Measurements from ENCODE around the gene KCTD13.
A peak's percentile ranks its signal among the peaks of the same experiment; 100 is the strongest.
"Not testable (repeated sequence)": the region's sequence is repeated elsewhere in the genome, so short reads cannot be mapped to it uniquely, and the experiment has no call there.

Gene KCTD13

DNA sequence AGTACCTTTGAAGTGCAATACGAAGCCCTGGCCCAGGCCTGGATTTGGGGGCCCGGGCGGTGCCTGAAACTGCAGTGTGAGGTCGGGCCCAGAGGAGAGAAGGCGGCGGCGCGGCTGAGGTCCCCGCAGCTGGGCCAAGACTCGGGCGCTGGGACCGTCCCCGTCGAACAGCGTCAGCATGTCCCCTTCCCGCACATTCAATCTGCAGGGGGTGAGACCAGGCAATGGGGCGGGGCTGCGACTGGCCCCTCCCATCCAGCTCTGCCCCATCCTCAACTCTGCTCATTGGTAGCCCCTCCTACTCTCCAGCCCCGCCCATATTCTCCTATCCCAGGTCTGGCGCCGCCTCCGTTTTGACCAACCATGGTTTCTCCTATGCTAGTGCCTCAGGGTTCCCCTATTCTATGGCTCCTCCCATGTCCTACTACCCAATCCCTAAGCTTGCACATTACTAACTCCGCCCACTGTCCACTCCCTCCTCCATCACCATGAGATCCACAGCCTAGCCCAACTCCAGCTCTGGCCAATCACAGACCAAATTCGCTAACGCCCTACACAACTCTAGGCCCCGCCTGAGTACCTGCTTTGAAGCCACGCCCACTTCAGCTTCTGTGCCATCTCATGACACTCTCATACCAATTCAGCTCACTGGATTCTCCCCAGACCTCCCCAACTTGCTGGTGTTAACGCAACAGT, 48.6 kb downstream of the KCTD13 start:
- DNase-seq: peak; percentile 78

- DNase-seq: peak; percentile 75
Observed at GRCh38 chr16:29876594-29877249, 49.3 kb downstream of the KCTD13 start.

GRCh38 chr16:29876217-29876593, 49.8 kb downstream of the KCTD13 start:
- DNase-seq: no peak

- no peak for DNase-seq
Observed at GRCh38 chr16:29875206-29875605, 50.8 kb downstream of the KCTD13 start.

DNA sequence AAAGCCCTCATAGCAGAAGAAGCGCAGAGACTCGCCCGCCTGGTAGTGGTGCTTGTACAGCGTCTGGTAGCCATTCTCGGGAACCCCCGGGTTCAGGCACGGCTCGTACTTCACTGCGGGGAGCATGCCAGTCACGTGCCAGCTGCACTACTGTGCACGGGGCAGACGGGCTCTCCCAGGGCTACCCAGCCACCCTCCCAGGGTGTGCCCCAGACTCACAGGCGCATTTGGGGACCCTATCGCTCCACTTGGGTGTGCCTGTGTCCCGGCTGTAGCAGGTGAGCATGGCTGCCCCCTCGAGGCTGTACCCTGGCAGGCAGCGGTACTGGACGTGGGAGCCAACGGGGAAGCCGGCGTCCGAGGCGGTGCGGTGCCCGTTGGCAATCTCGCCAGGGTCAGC, 52.7 kb downstream of the KCTD13 start:
- DNase-seq: no peak

DNA sequence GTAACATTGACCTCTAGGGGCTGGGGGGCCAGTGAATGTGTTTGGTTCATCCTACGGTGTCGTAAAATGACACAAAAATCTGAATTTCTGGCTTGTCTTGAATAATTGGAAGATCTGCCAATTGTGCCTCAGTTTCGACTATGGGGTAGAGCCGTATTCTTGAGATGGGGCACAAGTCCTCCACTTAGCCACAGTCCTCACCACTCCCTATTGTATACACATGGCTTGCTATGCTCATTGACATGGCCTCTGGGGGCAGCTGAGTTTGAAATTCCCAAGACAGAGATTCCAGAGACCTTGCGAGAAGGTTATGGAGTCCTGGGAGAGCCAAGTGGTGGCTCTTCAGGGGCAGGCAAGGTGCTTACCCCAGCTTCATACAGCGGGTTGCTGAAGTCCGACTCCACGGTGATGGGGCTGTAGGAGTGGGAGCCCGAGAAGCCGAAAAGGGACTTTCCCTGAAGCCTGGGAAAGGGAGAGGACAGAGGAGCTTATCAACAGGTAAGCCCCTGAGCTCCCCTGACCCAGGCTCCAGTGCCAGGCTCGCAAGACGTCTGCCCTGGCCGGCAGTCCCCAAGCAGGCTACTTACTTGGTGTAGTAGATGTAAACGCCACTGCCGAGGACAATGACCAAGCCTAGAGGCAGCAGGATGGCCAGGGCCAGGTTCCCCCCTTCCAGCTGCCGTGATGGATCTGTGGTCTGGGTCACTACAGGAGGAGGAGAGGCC, 54.0 kb downstream of the KCTD13 start:
- DNase-seq: no peak

- not testable (repeated sequence) for DNase-seq
Observed at GRCh38 chr16:29869067-29869466, 57.0 kb downstream of the KCTD13 start.

DNA sequence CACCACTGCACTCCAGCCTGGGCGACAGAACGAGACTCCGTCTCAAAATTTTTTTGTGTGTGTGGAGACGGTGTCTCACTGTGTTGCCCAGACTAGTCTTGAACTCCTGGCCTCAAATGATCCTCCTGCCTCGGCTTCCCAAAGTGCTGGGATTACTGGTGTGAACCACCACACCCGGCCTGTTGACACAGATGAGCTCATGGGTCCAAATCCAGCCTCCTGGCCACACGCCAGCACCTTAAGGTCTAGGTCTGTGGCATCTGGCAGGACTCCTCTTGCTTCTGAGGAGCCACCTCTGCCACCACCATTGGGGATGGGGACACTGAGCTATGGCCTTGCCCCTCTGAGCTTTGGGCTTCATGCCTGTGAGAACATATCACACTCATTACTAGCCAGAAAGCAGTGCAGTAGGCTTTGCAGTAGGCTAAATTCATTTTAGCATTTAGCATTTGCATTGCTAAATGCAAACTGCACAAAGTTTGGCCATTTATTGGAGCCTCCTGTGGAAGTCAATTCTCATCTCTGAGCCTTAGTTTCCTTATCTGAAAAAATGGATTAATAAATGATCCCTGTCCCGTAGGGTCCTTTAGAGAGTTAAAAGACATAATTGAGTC, 57.5 kb downstream of the KCTD13 start:
- no peak for DNase-seq

GRCh38 chr16:29864205-29864604, 61.8 kb downstream of the KCTD13 start:
- no peak for DNase-seq

DNA sequence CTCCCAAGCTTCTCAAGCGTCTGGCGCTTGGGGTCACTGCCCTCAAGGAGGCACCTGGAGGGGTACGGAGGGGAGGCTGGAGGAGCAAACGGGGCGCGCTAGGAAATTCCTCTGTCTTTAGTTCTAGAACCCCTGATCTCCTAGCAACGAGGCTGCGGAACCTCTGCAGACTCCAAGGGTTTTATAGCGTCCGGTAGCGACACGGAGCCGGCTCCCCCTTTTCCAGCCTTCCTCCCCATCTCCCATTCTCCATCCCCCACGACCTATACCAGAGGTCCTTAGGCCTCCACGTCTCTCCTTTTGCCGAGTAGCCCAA, 62.4 kb downstream of the KCTD13 start:
- no peak for DNase-seq

GRCh38 chr16:29862884-29863668, 63.0 kb downstream of the KCTD13 start, which contains the start of gene CDIPT:
Gene CDIPT (minus strand): TSS chr16:29863226. CDS start chr16:29862857, 369 bp downstream.
- peak; percentile 91 for DNase-seq

GRCh38 chr16:29862383-29862883, 63.6 kb downstream of the KCTD13 start:
- no peak for DNase-seq

- DNase-seq: no peak
Observed at GRCh38 chr16:29860218-29860617, 65.8 kb downstream of the KCTD13 start.

DNA sequence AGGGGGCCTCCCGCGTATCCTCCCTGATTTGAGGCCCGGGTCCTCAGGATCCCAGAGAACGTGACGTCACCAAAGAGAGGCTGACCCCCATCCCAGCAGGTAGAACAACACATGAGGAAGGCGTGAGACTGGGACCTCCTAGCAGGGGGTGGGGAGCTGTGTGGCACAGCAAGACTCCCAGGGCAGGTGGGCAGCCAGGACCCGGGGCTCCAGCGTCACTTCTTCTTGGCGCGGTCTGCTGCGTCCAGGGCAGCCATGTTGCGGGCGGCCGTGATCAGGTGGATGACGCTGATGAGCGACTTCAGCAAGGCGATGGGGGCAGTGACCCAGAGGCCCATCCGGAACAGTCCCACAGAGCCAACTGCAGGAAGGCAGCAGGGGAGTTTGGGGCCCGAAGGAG, 67.1 kb downstream of the KCTD13 start:
- DNase-seq: no peak

GRCh38 chr16:29858149-29858849, 67.7 kb downstream of the KCTD13 start:
- DNase-seq: no peak

DNA sequence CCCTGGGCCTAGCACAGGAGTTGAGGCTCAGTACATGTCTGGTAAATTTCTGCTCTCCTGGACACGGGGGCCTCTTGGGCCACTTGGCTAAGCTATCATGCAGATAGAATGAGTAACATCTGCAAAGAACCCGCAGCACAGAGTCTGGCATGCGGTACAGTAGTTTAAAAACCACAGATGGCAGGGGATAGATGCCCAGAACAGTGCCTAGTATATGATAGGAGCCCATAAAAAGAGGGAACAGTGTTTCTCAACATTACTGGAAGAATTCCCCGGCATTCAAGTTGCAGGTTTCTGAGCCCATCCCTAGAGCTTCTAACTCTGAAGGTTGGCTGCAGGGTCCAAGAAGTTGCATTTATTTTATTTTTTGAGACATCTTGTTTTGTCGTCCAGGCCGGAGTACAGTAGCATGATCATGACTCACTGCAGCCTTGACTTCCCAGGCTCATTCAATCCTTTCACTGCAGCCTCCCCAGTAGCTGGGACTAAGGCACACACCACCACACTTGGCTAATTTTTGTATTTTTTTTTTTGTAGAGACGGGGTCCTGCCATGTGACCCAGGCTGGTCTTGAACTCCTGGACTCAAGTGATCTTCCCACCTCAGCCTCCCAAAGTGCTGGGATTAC, 68.8 kb downstream of the KCTD13 start:
- no peak for DNase-seq
